GM19468 (cell line): ENCODE data around the gene CRYBA4.
"Not testable (repeated sequence)": the region's sequence is repeated elsewhere in the genome, so short reads cannot be mapped to it uniquely, and the experiment has no call there.

Experiments
- ATAC-seq: cut with Tn5 transposase; IDR thresholded peaks from one replicate; pipeline ENCODE4 v1.9.1; 2021; ENCODE audit warnings: mild to moderate bottlenecking, moderate library complexity, moderate number of reproducible peaks; ENCODE audit not compliant: unreplicated experiment; ENCODE audit errors: extremely low read depth

CRYBA4 gene

DNA sequence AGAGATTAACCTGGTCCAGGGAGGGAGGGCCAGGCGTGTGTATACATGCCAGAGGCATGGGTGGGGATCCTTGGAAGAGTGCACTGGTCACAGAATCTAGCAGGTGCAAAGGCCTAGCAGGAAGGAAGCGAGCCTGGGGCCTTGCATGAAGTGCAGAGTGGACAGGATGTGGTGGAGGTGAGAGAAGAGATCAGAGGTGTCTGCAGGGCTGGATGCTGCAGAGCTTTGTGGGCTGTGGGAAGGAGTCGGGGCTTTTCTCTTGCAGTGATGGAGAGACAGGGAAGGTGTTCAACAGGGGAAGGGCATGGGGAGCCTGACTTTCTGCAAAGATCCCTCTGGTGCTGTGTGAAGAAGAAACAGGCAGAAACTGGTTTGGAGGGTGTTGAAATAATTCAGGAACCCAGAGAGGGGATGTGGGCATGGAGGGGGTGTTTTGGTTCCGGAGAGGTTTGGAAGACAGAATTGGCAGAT is 29.3 kb upstream of the CRYBA4 start:
- peak; percentile 45 for ATAC-seq

DNA sequence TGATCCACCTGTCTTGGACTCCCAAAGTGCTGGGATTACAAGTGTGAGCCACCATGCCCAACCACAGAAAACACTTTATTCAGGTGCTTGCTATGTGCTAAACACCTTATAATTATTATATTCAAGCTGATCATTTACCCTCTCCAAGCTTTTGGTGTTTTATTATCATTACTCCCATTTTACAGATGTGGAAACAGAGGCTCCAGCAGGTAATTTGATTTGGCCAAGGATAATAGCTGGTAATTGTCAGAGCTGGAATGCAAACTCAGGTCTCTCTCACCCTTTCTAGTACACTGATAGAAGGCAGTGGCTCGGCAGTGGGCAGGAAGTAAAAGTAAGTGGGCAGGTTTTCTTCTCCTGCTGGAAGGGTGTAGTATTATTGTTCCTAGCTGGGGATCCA is 28.0 kb upstream of the CRYBA4 start:
- no peak for ATAC-seq

DNA sequence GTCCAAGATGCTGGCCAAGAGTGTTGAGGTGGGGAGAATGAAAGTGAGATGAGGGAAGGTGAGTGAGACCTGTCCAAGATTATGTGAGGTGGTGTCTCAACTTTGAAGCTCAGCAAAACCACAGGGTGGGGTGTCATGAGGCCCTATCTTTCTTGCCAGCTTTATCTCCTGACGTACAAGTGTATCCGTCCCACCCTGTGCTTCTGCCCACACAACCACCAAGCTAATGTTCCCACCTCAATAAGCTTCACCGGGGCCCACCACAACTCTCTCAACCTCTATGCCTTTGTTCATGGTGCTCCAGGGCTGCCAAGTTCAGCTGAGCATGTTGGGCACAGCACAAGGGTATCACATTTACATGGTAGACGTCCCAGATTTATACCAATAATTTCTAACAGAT is 24.7 kb upstream of the CRYBA4 start:
- no peak for ATAC-seq

DNA sequence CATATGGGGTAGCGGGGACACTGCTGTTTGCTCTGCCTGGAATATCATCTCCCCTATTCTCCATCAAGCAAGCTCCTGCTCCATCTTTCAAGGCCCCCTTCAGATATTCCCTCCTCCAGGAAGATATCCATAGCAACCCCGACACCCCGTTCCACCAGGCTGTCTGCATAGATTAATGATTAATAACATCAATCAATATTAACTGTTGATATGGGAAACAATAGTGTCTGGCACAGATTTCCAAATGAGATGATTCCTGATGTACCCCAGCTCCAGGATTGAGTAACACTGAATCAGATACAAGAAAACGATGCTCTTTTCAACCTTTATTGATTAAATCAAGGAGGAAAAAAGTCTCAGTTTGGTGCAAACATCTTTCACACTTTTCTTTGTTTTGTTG is 24.3 kb upstream of the CRYBA4 start:
- no peak for ATAC-seq

DNA sequence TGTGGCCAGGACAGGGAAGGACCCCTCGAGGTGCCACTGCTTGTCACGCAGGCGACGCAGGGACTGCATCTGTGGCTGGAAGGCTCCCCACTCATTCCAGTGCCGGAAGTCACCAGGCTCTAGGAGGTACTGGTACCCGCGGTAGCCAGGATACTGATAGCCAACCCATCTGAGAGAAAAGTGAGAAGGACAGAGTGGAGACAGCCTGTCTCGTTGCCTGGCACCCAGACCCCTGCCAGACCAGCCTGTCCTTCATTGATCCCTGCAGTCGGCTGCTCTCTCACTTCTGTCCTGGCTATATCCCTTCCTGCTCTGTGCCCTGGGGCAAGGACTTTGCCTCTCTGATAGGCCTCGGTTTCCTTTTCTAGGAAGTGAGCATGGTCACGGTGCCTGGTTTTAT is 22.3 kb upstream of the CRYBA4 start:
- no peak for ATAC-seq

DNA sequence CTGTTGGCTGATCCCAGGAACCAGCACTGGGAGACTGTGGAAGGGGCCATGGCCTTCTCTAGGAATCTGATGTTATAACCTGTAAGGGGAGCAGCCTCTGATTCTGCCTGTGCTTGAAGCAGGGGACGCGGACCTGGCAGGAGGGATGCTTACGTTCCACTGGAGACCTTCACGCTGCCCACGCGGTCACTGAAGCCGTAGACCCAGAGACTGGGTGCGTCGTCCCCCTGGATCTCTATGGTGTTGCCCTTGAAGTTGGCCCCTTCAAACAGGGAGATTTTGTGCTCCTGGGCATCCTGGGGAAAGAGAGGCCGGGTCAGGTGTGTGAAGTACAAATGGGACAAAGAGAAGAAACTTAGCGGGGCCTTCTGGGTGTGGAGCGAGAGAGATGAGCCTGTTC is 20.0 kb upstream of the CRYBA4 start:
- no peak for ATAC-seq

DNA sequence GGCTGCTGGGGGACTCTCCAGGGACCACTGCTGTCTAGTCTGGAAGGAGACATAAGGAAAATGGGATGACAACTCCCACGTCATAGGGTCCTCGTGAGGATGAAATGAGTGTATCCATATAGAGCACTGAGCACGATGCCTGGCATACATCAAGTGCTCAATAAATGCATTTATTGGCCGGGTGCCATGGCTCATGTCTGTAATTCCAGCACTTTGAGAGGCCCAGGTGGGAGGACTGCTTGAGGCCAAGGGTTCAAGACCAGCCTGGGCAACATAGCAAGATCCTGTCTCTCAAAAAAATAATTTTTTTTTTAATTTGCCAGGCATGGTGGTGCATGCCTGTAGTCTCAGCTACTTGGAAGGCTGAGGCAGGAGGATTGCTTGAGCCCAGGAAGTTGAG is 19.6 kb upstream of the CRYBA4 start:
- no peak for ATAC-seq

DNA sequence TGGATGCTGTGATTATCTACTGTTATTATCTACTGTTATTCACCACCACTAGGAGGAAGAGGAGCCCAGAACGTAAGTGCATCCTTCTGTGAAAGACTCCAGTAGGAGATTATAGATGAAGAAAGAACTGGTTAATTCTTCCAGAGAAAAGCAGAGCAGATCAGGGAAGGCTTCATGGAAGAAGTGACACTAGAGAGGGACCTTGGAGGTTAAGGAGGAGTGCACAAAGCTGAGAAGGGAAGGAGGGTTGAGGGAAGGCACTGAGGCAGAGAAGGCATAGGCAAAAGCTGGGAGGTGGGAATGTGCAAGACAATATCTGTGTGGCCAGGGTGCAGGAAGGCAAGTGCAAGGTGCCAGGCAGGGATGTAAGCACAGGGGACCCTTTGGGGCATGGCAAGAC is 17.4 kb upstream of the CRYBA4 start:
- no peak for ATAC-seq

DNA sequence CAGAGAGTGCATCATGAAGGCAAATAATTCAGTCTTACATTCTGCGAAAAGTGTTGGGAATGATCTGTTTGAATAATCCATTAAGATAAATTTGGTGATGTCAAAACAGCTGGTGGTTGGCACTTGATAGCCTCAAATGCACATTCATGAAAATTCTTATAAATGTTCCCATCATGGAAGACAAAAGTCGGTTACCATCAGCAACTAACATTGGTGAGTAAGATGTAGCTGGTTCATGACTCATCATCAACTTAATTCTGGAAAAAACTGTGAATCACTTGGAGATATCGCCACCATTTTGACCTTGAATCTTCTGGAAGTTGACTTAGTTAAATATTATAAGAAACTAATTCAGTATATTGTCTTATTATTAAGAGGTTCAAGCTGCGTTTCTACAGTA is 15.2 kb upstream of the CRYBA4 start:
- ATAC-seq, result no peak

DNA sequence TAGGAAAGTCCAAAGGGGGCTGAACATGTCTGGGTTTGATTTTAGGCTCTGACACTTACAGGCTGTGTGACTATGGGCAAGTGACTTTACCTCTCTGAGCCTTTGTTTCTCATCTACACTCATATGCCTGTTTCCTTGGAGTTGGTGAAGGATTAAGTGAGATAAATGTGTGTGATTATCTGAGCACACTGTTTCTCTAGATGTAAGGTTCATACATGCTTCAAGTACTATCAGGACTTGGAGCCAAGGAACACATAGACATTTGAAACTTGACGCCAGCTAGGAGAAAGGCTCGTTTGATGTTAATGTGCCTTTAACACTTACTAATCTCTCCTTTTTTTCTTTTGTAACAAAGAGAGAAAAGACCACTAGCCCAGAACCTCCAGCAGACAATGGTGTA is 13.6 kb upstream of the CRYBA4 start:
- ATAC-seq, result no peak

DNA sequence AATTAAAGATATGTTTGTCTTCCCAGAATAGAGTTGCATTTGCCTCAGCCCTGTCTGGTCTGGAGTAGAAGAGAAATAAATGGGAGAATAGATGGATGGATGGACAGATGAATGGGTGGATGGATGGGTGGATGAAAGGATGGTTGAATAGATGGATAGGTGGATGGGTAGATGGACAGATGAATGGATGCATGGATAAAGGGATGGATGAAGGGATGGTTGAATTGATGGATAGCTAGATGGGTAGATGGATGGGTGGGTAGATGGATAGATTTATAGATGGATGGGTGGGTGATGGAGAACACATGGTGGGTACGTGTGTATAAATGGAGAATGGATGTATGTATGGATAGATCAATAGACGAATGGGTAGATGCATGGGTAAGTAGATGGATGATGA is 12.5 kb upstream of the CRYBA4 start:
- no peak for ATAC-seq

DNA sequence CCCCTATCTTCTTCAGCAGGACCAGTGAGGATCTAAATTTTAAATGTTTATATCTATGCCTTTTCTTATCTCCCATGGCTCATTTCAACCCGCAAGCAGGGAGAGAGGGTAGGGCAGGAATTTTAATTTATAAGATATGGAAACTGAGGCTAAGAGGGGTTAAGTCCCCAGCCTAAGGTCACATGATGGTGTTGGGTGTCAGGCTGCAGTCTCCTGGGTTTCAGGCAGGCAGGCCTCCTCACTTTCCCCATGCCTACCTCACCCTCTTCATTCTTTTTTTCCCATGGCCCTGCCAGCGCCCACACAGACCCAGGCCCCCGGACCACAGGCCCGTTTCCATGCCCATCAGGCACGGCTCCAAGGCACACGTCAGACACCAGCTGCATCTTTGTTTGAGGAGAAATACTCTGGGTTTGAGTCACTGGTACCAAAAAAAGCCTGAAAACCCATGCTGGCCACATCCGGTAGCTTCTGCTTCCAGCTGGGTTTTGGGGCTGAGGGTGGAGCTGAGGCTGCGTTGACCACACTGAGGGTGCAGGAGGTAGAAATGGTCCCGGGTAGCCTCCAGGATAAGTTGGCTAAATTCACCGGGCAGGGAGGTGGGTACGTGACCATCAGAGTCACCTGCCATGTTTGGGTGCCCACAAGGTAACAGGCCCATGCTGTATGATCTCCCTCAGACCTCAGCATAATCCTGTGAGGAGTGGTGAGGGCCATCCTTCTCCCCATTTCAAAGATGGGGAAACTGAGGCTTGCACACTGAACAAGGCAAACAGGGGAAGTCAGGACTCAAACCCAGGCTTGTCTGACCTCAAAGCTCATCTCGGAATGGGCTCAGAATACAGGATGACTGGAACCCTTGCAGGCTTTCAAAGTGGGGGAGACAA is 11.4 kb upstream of the CRYBA4 start:
- ATAC-seq, result peak; percentile 70

DNA sequence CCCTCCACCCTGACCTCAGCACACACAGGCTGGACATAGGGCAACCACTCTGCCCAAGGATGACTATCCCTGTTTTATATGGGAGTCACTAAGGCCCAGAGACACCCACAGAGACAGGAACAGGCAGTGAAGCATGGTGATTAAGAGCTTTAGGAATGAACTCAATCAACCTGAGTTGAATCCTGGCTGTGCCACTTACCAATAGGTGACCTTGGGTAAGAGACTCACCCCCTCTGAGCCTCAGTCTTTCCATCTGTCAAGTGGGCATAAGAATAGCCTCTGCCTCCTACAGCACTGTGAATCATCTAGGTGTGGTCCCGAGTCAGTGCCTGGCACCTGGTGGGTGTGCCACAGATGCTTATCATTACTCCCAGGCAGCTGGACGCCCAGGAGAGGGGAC is 10.8 kb upstream of the CRYBA4 start:
- ATAC-seq, result no peak

DNA sequence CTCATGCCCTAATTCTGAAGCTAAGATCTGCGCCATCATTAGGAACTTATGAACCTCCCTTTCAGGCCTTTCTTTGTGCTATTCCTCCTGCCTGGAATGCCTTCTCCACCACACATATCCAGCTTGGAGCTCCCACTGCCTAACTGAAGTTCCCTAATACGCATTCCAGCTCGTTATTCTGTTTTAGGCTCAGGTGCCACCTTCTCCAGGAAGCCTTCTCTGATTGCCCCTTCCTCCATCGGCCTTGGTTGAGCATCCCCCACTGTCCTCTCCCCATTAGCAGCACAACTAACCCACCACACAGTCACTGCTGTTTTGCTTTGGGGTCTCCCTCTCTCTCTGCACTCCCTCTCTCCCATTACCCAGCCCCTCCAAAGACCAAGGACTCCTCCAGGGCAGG is 9.1 kb upstream of the CRYBA4 start:
- ATAC-seq, result no peak

DNA sequence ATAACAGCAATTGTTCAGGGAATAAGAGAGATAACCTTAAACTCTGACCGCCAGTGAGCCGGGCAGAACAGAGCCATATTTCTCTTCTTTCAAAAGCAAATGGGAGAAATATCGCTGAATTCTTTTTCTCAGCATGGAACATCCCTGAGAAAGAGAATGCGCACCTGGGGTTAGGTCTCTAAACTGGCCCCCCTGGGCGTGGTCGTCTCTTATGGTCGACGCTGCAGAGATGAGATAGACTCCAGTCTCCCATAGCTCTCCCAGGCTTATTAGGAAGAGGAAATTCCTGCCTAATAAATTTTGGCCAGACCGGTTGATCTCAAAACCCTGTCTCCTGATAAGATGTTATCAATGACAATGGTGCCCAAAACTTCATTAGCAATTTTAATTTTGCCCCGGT is 8.0 kb upstream of the CRYBA4 start:
- not testable (repeated sequence) for ATAC-seq

DNA sequence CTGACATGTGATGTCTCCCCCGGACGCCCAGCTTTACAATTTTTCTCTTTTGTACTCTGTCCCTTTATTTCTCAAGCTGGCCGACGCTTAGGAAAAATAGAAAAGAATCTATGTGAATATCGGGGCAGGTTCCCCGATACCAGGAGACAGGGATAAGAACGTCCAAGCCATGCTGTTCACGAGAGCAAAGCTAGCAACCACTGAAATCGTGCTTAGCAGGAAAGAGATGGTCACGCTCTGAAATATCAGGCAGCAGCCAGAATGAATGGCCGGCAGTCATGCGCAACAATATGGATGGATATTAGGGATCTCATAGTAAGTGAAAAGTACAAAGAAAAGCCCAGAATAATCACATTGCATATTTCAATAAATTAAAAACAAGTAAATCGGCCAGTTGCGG is 7.4 kb upstream of the CRYBA4 start:
- no peak for ATAC-seq

DNA sequence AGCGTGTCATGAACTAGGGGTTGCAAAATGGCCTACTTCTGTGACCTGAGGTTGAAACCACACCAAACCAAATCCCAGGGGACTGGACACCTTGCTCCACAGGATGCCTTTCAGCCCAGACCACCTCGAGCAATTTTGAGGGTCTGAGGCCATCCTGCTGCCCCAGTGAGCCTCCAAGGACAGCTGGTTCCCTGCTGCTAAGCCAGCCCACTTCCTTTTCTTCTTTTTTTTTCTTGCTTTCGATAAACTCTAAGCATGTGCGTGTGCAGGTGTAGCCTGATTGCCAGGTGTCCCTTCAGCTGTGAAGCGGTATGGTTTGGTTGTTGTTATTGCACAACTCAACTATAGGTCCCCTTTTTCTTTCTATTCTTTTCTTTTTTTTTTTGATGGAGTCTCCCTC is 6.6 kb upstream of the CRYBA4 start:
- ATAC-seq, result no peak

DNA sequence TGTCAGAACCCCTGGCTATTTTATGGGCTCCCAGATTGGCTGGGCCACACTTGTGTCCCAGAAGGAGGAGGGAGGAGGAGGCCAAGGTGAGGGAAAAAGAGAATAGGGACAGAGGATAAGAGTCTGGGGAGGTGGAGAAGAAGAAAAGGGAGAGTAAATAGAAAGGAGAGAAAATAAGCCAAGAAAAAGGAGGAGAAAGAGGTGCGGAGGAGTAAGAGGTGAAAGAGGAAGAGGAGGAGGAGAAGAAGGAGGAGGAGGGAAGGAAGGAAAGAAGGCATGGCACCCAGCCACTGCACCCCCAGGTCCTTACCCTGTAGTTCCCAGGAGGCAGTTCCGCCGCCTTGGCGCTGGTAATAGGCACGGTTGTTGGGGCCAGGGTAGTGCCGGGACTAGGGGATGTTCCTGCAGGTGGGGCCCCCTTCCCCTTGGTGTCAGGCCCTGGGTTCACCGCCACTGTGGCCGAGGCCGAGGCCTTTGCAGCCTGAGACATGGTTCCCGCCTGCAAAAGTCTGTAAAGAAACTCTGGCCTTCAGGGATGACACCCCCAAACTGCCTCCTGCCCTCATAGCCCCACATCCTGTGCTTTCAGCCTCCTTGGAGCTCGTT is 5.8 kb upstream of the CRYBA4 start:
- ATAC-seq, result no peak

DNA sequence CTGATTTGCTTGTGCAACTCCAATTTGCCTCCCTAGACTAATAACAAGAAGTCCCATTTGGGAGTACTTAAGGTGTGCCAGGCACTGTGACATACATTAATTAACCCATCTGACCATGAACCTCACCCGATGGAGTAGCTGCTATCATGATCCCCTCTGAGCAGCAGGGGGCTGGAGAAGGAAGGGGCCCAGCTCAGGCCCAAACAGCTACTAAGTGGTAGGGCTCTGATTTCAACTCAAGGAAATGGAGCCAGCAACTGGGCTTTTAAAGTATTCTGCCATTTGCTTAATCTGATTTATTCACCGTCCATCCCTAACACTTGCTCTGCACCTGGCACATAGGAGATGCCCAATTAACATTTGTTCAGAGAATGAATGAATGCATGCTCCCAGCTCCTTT is 5.1 kb upstream of the CRYBA4 start:
- no peak for ATAC-seq

DNA sequence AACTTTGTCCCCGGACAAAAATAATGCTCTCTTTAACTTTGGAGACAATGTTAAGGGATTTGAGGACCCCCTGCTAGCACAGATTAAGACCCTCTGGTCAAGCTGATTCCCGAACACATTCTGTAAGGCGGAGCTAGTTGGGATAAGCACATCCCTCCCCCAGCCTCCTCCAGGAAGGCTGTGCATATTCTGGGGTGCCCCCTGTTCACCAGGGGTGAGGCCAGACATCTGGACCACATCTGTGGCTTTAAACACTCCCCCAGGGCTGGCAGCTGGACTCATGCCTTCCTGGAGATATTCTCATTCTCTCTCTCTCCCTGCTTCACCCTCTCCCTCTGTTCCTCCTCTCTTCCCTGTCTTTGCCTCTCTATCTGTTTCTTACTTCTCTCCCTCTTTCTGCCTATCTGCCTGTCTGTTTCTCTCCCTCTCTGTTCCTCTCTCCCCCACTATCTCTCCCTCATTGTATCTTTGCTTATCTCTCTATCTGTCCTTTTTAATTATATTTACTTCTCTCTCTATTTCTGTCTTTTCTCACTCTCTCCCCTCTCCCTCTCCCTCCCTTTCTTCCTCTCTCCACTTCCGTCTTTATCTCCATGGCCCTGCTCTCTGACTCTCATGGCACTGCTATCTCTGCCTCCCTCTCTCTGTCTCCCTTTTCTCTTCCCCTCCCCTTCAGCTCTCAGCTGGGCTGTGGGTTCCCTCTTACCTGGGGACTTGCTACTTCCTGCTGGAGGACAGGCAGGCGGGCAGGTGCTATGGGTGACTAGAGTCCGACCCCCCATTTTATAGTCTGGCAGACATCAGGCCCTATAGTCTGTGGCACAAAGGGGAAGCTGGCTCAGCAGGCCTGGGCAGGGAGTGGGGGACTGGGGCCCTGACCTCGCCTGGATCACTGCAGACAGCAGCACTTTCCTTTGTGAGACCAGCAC is 4.2 kb upstream of the CRYBA4 start, which contains the start of gene CRYBB1:
CRYBB1 (minus strand) TSS at position 757 of the 929 bp plus-strand sequence. CDS start 1,708 bp downstream, outside the sequence.
- no peak for ATAC-seq

DNA sequence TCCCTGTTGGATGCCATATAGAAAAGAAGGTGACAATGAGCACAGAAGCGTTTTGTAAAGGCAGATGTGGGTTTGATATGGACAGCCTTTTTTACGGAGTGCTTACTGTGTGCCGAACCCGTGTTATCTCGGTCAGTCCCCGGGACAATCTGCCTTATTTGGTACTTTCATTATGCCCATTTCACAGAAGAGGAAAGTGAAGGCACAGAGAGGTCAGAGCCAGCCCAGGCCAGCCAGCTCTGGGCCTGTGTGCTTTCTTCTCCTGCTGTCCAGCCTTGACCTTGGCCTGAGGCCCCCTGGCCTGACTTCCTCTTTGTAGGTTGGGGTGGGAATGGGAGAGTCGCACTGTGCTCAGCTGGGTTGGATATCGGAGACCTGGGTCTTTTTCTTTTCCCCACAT is 3.3 kb upstream of the CRYBA4 start:
- no peak for ATAC-seq
